Esophagus squamous epithelium (tissue), 4 donors: ENCODE results near the gene SUPT3H.

Experiments used
- CTCF ChIP-seq, 6 experiments: fragments of 450-650 bp in 4 of 6; fragments of 200-600 bp in 2 of 6; sonication (generic) in 2 of 6; IDR thresholded peaks; one replicate each; pipeline ENCODE4 v1.5.1; 2016 to 2019; ENCODE audit warnings: antibody characterized with exemption in 6 of 6, mild to moderate bottlenecking in 4 of 6, moderate library complexity in 4 of 6
- POLR2A ChIP-seq, 4 donors: fragments of 450-650 bp; IDR thresholded peaks; one replicate each; pipeline ENCODE4 v1.6.1; 2017; ENCODE audit warnings: antibody characterized with exemption in 4 of 4, mild to moderate bottlenecking in 4 of 4, moderate library complexity in 3 of 4

GRCh38 chr6:45415788-45416518 lies 38.2 kb upstream of the SUPT3H start:
- TF ChIP-seq CTCF (IDR thresholded peaks at IDR 0.05) (no peak), POLR2A (IDR thresholded peaks at IDR 0.05) (no peak)
